NCI-H524 (cell line): ENCODE results near the gene MIPEP.
A peak's percentile ranks its signal among the peaks of the same experiment; 100 is the strongest.
"Not testable (repeated sequence)": the region's sequence is repeated elsewhere in the genome, so short reads cannot be mapped to it uniquely, and the experiment has no call there.

Experiments
- DNase-seq, 2 experiments: peaks; one replicate each; lab custom pipeline; 2025; lab: John Stamatoyannopoulos, UW

Gene MIPEP

GRCh38 chr13:23776698-23777574 lies 112.3 kb downstream of the MIPEP start:
- DNase-seq = no peak

- no peak for DNase-seq
Observed at GRCh38 chr13:23772717-23773116, 116.5 kb downstream of the MIPEP start.

GRCh38 chr13:23771956-23772355 lies 117.2 kb downstream of the MIPEP start:
- no peak for DNase-seq

DNA sequence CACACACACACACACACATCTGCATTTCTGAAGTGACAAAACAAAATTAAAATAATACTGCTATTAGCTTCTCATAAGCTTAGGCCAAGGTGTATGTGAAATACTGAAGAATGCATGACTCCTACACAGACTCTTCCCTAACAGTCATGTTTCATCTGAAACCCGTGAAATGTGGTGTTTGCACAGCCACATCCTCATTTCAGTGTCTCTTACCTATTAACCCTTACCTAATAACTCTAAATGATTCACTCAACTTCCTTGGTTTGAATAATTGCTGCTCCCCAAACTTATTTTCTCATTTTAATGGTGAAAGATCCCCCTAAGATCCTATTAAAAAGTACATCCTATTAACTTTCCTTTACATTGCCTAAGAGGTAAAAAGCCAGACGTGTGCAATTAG lies 117.6 kb downstream of the MIPEP start:
- no peak for DNase-seq

- DNase-seq = no peak
Observed at GRCh38 chr13:23770973-23771372, 118.2 kb downstream of the MIPEP start.

GRCh38 chr13:23770428-23770827 lies 118.8 kb downstream of the MIPEP start:
- DNase-seq = no peak

DNA sequence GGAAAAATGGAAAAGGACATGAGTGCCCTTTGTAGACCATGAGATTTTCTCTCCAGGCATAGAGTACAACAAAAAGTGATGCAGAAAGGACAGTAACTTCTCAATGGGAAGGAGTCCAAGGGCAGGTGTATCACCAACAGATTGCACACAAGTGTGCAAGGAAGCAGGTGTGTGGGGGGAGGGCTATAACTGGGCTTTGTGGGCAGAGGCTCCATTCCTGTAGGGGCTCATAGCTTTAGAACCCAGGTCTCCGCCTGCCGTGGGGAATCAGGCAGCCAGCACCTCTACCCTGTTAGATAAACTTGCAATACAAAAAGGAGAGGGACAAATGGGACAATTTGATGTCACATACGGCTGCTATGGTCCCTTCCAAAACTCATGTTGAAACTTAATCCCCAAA lies 119.8 kb downstream of the MIPEP start:
- DNase-seq = no peak

GRCh38 chr13:23767838-23768237 lies 121.4 kb downstream of the MIPEP start:
- DNase-seq = no peak

GRCh38 chr13:23766939-23767338 lies 122.3 kb downstream of the MIPEP start:
- DNase-seq = no peak

GRCh38 chr13:23766283-23766682 lies 122.9 kb downstream of the MIPEP start:
- no peak for DNase-seq

GRCh38 chr13:23765531-23765930 lies 123.7 kb downstream of the MIPEP start:
- DNase-seq = no peak

DNA sequence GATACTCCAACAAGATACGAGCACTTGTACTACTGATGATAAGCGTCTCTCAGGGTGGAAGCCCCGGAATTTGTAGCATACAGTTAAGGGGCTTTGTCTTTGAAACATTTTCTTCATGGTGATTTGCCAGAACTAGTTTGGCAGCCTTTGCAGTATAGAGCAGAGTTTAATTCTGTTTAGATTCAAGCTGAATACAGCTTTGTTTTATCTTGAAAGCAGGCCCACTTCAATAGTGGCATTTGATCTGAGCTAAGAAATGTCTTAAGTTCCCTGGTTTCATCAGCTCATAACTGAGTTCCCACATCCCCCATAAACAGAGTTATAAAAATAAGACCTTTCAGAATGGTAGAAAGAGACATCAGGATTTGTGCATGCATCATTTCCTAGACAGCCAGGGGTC lies 125.9 kb downstream of the MIPEP start:
- DNase-seq = no peak

DNA sequence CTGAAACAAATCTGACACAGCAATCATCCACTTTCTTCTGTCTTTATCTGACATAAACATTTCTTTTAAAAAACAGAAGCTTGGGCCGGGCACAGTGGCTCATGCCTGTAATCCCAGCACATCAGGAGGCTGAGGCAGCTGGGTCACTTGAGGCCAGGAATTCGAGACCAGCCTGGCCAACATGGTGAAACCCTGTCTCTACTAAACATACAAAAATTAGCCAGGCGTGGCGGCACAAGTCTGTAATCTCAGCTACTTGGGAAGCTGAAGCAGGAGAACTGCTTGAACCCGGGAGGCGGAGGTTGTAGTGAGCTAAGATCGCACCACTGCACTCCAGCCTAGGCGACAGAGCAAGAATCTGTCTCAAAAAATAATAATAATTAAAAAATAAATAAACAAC lies 127.4 kb downstream of the MIPEP start:
- not testable (repeated sequence) for DNase-seq

DNA sequence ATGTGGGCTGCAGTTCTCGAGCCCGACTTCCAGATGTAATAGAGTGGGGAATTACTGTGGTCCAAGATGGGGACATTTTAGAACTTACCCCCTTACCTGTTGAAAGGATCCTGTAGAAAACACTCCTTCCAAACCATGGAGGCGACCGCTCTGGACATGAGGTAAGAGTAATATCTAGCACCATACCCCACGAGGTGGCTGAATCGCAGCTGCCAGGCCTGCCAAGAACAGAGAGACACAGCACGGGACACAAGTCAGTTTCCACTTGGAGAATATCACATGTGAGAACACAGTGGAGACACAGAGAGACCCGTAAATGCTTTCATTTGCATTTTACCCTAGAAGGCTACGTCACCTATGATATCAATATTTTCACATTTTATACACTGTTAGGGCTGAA lies 129.2 kb downstream of the MIPEP start:
- no peak for DNase-seq

- no peak for DNase-seq
Observed at GRCh38 chr13:23758798-23759527, 130.2 kb downstream of the MIPEP start.

DNA sequence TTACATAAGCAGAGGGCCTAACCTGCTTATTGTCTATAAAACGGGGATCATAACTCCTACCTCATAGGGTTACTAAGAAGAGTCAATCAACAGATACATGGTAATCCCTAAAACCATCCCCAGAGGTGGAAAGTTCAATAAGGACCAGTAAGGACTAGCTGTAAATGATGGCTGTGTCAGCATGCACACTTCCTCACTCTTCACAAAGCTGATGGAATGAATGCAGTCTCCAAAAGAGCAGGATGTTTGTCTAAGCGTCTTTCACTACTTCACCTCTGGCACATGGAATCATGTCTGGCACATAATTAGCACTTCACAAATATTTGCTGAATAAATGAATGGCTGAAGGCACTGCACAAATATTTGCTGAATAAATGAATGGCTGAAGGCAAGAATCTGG lies 134.2 kb downstream of the MIPEP start:
- DNase-seq = no peak

GRCh38 chr13:23754506-23754905 lies 134.7 kb downstream of the MIPEP start:
- no peak for DNase-seq

DNA sequence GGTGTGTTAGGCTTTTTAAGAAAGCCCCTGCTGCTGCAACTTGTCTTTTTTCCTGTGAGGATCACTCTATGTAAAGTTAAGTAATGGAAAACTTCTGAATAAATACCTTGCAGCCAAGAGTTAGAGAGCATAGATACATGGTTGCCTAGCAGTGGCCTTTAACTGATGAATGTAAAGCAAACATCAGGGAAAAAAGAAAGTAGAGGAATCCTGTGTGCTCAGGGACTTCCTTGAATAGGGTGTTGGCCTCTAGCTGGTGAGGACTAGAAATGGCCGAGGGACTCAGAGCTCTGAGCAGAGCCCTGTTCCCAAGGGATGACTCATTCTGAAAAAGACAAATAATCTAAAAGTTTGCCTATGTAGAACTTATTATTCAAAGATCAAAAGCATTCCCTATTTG lies 135.7 kb downstream of the MIPEP start:
- DNase-seq = no peak

DNA sequence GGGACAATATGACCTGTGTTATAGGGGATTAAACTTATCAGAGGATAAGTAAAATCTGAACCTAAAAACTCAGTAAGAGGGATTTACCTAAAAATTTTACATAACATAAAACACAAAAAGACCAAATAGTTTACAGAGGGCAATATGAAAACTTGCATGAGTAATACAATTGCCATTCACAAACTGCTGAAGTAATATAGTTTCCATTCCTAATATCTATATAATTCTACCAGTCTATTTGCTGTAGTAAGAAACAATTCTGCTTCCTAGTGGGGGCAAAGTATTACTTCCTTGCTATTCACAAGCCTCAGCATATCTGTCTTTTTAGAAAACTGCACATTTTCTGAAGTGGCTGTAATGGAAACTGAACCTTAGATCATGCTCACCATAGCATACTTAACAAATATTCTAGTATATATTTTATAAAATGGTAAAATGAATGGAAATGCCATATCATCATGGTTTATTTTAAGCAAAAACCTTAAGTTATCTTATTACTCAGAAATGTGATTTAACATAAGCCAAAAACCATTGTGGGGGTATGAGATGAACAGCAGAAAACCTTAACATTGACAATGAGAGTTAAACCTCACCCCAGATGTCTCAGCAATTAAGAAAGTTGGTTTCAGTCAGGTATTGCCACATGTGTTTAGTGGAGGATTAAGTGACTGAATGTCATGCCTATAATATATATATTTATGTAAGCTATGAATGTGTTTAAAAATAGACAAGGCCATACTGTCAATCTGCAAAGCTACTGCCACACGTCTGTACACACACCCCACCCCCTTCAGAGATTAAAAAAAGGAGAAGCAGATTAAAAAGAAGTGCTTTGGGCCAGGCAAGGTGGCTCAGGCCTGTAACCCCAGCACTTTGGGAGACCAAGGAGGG lies 136.8 kb downstream of the MIPEP start:
- DNase-seq = peak in 1 of 2 experiments; percentile 84

DNA sequence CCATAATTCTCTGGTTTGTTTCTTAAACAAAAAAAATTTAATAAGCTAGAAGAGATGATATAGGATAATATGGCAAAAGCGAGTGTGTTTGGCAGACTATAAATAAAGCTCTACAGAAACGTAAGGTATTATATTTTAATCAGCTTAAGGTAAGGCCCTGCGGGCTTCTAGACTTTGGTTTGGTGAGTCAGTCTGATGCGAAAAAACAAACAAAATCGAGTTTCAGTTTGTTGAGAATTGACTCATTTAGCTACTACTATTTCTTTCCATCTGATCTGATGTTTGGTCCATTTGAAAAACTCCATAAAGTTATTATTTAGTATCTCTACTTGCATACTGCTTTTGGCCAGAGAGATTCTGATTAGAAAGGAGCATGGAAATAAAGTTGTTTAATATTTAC lies 138.0 kb downstream of the MIPEP start:
- DNase-seq = no peak

GRCh38 chr13:23750383-23751121 lies 138.6 kb downstream of the MIPEP start:
- DNase-seq = no peak
